HepG2 (cell line): ENCODE results near the gene PRCD. TPM values are rescaled to one million over a fixed set of nuclear protein-coding genes. Genes with fewer than 3 reads are reported as not detected.

Experiments
- CC2D1A ChIP-seq: sonication (generic); formaldehyde crosslinking; IDR thresholded peaks from 2 replicates; pipeline ENCODE4 v1.8.1; 2023; ENCODE audit warnings: mild to moderate bottlenecking, missing genetic modification reagents
- CCAR2 ChIP-seq: fragments of 200-400 bp; formaldehyde crosslinking; optimal IDR thresholded peaks from 2 replicates; pipeline ENCODE3; 2018; ENCODE audit warnings: low read depth, mild to moderate bottlenecking, low read length, moderate library complexity
- RARG ChIP-seq: sonication (generic); formaldehyde crosslinking; IDR thresholded peaks from 2 replicates; pipeline ENCODE4 v1.4.0; 2020; ENCODE audit warnings: low read depth, mild to moderate bottlenecking, missing genetic modification reagents
- SKI ChIP-seq: fragments of 450-650 bp; IDR thresholded peaks from one replicate; pipeline ENCODE4 v1.6.1; 2018; ENCODE audit warnings: mild to moderate bottlenecking; ENCODE audit not compliant: partially characterized antibody
- SRF ChIP-seq: IDR thresholded peaks from 2 replicates; pipeline ENCODE4 v1.6.1; 2011; ENCODE audit warnings: mild to moderate bottlenecking, low read depth, low read length, moderate library complexity
- TEAD2 ChIP-seq: sonication (generic); formaldehyde crosslinking; IDR thresholded peaks from 2 replicates; pipeline ENCODE4 v1.9.0; 2021; ENCODE audit warnings: missing genetic modification reagents
- YEATS2 ChIP-seq: sonication (generic); formaldehyde crosslinking; IDR thresholded peaks from 2 replicates; pipeline ENCODE4 v1.4.0; 2020; ENCODE audit warnings: missing genetic modification reagents, borderline replicate concordance
- polyA plus RNA-seq, 8 experiments: library from polyadenylated mRNA; depleted of rRNA in 3 of 8; stranded (reverse) in 7 of 8; unstranded in 1 of 8; fragments of >200 nt; fragmentation: Illumina TruSeq in 4 of 8; extraction: Trizol in 4 of 8; gene quantifications; 2 replicates each; pipeline versions ENCODE4 v1.2.1 to v1.2.3, GENCODE V29; 2011 to 2016; ENCODE audit warnings: low read depth in 4 of 8, missing spikeins in 1 of 8, mixed read lengths in 1 of 8; ENCODE audit not compliant: insufficient read depth in 1 of 8
- total RNA-seq, 5 experiments: library from RNA; depleted of rRNA; stranded (reverse); fragments of >200 nt; fragmentation: Illumina TruSeq; extraction: Trizol; gene quantifications; 2 replicates each; pipeline ENCODE4 v1.2.3, GENCODE V29; 2016; ENCODE audit warnings: low read depth in 1 of 5
- TF ChIP-seq, protein P1 (sequence below): sonication (generic); formaldehyde crosslinking; IDR thresholded peaks from 2 replicates; pipeline ENCODE4 v1.5.1; 2020; ENCODE audit warnings: mild to moderate bottlenecking, missing genetic modification reagents, moderate library complexity
- TF ChIP-seq, protein P2 (sequence below): sonication (generic); formaldehyde crosslinking; IDR thresholded peaks from 2 replicates; pipeline ENCODE4 v1.4.0; 2020; ENCODE audit warnings: missing genetic modification reagents, borderline replicate concordance
- TF ChIP-seq, protein P3 (sequence below): sonication (generic); formaldehyde crosslinking; IDR thresholded peaks from 2 replicates; pipeline ENCODE4 v1.9.0; 2021; ENCODE audit warnings: missing genetic modification reagents, mild to moderate bottlenecking, borderline replicate concordance
- TF ChIP-seq, protein P4 (sequence below): sonication (generic); formaldehyde crosslinking; IDR thresholded peaks from 2 replicates; pipeline ENCODE4 v1.4.0; 2020; ENCODE audit warnings: missing genetic modification reagents
- TF ChIP-seq, protein P5 (sequence below): sonication (generic); formaldehyde crosslinking; IDR thresholded peaks from 2 replicates; pipeline ENCODE4 v1.4.0; 2020; ENCODE audit warnings: missing genetic modification reagents
- TF ChIP-seq, protein P6 (sequence below): sonication (generic); formaldehyde crosslinking; IDR thresholded peaks from 2 replicates; pipeline ENCODE4 v1.9.0; 2022; ENCODE audit warnings: missing genetic modification reagents, mild to moderate bottlenecking, borderline replicate concordance

The PRCD gene
- total and polyA plus RNA-seq, 2 of the 13 experiments (the other 11 are each of a cell fraction or from before 2014, with no cell fraction given) = 0.51 TPM; not detected in 1

DNA sequence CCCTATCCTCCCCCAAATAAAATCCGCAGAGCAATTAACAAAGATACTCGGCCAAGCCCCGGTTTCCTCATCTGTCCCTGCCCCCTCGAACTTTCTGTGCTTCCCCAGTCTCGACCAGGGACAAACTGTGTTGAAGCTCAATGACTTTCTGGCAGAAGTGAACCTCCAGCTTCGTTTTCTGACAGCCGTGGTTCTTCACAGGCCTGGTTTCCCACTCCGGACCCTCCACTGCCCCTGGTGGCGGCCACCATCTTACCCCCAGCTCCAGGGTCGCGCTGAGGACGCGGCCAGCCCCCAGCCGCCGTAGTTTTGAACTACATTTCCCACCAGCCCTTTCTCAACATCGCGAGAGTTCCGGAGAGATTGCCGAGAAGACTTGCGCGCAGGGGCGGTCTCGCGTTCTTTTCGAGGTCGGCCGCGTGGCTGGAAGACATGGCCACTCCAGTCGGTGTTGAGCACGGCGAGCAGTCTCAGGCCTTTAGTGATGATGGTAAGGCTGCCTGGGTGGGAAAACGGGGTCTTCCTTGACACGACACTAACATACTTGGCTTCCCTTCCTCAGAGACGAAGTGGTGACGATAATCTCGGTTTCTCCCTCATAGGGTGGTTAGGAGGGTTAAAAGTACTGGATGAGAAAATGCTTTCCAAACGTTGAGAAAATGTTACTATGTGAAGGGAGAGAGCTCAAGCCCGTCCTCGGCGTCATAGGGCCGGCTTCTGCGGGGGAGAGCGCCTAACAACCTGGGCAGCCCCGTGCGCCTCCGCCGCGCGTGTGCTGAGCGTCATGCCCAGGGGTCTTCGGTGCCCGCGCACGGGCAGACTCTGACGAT is 17.7 kb downstream of the PRCD start (continued):
- TF ChIP-seq, protein P1, sequence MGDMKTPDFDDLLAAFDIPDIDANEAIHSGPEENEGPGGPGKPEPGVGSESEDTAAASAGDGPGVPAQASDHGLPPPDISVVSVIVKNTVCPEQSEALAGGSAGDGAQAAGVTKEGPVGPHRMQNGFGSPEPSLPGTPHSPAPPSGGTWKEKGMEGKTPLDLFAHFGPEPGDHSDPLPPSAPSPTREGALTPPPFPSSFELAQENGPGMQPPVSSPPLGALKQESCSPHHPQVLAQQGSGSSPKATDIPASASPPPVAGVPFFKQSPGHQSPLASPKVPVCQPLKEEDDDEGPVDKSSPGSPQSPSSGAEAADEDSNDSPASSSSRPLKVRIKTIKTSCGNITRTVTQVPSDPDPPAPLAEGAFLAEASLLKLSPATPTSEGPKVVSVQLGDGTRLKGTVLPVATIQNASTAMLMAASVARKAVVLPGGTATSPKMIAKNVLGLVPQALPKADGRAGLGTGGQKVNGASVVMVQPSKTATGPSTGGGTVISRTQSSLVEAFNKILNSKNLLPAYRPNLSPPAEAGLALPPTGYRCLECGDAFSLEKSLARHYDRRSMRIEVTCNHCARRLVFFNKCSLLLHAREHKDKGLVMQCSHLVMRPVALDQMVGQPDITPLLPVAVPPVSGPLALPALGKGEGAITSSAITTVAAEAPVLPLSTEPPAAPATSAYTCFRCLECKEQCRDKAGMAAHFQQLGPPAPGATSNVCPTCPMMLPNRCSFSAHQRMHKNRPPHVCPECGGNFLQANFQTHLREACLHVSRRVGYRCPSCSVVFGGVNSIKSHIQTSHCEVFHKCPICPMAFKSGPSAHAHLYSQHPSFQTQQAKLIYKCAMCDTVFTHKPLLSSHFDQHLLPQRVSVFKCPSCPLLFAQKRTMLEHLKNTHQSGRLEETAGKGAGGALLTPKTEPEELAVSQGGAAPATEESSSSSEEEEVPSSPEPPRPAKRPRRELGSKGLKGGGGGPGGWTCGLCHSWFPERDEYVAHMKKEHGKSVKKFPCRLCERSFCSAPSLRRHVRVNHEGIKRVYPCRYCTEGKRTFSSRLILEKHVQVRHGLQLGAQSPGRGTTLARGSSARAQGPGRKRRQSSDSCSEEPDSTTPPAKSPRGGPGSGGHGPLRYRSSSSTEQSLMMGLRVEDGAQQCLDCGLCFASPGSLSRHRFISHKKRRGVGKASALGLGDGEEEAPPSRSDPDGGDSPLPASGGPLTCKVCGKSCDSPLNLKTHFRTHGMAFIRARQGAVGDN (CRISPR knock-in tag) = peak; percentile 99
- TF ChIP-seq, protein P2, sequence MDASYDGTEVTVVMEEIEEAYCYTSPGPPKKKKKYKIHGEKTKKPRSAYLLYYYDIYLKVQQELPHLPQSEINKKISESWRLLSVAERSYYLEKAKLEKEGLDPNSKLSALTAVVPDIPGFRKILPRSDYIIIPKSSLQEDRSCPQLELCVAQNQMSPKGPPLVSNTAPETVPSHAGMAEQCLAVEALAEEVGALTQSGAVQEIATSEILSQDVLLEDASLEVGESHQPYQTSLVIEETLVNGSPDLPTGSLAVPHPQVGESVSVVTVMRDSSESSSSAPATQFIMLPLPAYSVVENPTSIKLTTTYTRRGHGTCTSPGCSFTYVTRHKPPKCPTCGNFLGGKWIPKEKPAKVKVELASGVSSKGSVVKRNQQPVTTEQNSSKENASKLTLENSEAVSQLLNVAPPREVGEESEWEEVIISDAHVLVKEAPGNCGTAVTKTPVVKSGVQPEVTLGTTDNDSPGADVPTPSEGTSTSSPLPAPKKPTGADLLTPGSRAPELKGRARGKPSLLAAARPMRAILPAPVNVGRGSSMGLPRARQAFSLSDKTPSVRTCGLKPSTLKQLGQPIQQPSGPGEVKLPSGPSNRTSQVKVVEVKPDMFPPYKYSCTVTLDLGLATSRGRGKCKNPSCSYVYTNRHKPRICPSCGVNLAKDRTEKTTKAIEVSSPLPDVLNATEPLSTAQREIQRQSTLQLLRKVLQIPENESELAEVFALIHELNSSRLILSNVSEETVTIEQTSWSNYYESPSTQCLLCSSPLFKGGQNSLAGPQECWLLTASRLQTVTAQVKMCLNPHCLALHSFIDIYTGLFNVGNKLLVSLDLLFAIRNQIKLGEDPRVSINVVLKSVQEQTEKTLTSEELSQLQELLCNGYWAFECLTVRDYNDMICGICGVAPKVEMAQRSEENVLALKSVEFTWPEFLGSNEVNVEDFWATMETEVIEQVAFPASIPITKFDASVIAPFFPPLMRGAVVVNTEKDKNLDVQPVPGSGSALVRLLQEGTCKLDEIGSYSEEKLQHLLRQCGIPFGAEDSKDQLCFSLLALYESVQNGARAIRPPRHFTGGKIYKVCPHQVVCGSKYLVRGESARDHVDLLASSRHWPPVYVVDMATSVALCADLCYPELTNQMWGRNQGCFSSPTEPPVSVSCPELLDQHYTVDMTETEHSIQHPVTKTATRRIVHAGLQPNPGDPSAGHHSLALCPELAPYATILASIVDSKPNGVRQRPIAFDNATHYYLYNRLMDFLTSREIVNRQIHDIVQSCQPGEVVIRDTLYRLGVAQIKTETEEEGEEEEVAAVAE (CRISPR knock-in tag) = peak; percentile 90; the same call in 1 of the 2 replicates
- TF ChIP-seq CCAR2 (no peak), YEATS2 (CRISPR knock-in tag) (peak; percentile 98), TEAD2 (CRISPR knock-in tag) (peak; percentile 75; the same call in 1 of the 2 replicates), SRF (no peak; the same call in 1 of the 2 replicates), SKI (no peak), CC2D1A (0 out of 2 replicates have a peak, but pooled peaks have one; percentile 48), RARG (CRISPR knock-in tag) (peak; percentile 89; the same call in 1 of the 2 replicates)
- TF ChIP-seq, protein P3, sequence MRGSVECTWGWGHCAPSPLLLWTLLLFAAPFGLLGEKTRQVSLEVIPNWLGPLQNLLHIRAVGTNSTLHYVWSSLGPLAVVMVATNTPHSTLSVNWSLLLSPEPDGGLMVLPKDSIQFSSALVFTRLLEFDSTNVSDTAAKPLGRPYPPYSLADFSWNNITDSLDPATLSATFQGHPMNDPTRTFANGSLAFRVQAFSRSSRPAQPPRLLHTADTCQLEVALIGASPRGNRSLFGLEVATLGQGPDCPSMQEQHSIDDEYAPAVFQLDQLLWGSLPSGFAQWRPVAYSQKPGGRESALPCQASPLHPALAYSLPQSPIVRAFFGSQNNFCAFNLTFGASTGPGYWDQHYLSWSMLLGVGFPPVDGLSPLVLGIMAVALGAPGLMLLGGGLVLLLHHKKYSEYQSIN = no peak
- TF ChIP-seq, protein P4, sequence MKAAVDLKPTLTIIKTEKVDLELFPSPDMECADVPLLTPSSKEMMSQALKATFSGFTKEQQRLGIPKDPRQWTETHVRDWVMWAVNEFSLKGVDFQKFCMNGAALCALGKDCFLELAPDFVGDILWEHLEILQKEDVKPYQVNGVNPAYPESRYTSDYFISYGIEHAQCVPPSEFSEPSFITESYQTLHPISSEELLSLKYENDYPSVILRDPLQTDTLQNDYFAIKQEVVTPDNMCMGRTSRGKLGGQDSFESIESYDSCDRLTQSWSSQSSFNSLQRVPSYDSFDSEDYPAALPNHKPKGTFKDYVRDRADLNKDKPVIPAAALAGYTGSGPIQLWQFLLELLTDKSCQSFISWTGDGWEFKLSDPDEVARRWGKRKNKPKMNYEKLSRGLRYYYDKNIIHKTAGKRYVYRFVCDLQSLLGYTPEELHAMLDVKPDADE = no peak
- TF ChIP-seq, protein P5, sequence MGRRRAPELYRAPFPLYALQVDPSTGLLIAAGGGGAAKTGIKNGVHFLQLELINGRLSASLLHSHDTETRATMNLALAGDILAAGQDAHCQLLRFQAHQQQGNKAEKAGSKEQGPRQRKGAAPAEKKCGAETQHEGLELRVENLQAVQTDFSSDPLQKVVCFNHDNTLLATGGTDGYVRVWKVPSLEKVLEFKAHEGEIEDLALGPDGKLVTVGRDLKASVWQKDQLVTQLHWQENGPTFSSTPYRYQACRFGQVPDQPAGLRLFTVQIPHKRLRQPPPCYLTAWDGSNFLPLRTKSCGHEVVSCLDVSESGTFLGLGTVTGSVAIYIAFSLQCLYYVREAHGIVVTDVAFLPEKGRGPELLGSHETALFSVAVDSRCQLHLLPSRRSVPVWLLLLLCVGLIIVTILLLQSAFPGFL = no peak
- TF ChIP-seq, protein P6, sequence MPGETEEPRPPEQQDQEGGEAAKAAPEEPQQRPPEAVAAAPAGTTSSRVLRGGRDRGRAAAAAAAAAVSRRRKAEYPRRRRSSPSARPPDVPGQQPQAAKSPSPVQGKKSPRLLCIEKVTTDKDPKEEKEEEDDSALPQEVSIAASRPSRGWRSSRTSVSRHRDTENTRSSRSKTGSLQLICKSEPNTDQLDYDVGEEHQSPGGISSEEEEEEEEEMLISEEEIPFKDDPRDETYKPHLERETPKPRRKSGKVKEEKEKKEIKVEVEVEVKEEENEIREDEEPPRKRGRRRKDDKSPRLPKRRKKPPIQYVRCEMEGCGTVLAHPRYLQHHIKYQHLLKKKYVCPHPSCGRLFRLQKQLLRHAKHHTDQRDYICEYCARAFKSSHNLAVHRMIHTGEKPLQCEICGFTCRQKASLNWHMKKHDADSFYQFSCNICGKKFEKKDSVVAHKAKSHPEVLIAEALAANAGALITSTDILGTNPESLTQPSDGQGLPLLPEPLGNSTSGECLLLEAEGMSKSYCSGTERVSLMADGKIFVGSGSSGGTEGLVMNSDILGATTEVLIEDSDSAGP = peak; percentile 90
